Measurements from ENCODE around the gene ESD.

The ESD gene

GRCh38 chr13:46728777-46729176 lies 68.2 kb downstream of the ESD start:
- H3K4me1 ChIP-seq (ENCODE audit: control insufficient read depth, insufficient read depth, low read length, unreplicated experiment), result no peaks in the 10 kb centered on the region
- no peaks in the 10 kb centered on the region for H3K27me3 ChIP-seq (ENCODE audit: insufficient read depth, low read length)
- H3K36me3 ChIP-seq (ENCODE audit: insufficient read depth, low read length), result peaks cover 16% of the 10 kb centered on the region

GRCh38 chr13:46726347-46726746 lies 70.6 kb downstream of the ESD start:
- Histone ChIP-seq H3K4me1 (ENCODE audit: control insufficient read depth, insufficient read depth, low read length, unreplicated experiment) (no peaks in the 10 kb centered on the region), H2AFZ (ENCODE audit: low read length, unreplicated experiment) (no peak overlapping the region), H3K4me3 (ENCODE audit: low read depth, low read length) (no peak overlapping the region), H3K79me2 (ENCODE audit: control insufficient read depth, insufficient read depth, low read length, unreplicated experiment) (no peaks in the 10 kb centered on the region), H3K36me3 (ENCODE audit: insufficient read depth, low read length) (peaks cover 11% of the 10 kb centered on the region), H3K27ac (ENCODE audit: low read depth, low read length) (no peak overlapping the region), H3K27me3 (ENCODE audit: insufficient read depth, low read length) (no peaks in the 10 kb centered on the region)

More at GRCh38 chr13:46728777-46729176, 68.2 kb downstream of the ESD start:
- Histone ChIP-seq H3K4me3 (ENCODE audit: low read depth, low read length) (no peak overlapping the region), H3K79me2 (ENCODE audit: control insufficient read depth, insufficient read depth, low read length, unreplicated experiment) (no peaks in the 10 kb centered on the region), H2AFZ (ENCODE audit: low read length, unreplicated experiment) (no peak overlapping the region), H3K27ac (ENCODE audit: low read depth, low read length) (no peak overlapping the region)

Measured in ACC112 (cell line).